ENCODE measurements around the gene CYP4F8.

Gene CYP4F8

GRCh38 chr19:15616627-15617270 lies 1.7 kb downstream of the CYP4F8 start:
- no peak for TF ChIP-seq CTCF (conservative IDR thresholded peaks at IDR 0.05; ENCODE audit: low read length)
- no peak overlapping the region for H3K4me3 ChIP-seq (ENCODE audit: low read length)
- no peak for DNase-seq (ENCODE audit: low read depth)

DNA sequence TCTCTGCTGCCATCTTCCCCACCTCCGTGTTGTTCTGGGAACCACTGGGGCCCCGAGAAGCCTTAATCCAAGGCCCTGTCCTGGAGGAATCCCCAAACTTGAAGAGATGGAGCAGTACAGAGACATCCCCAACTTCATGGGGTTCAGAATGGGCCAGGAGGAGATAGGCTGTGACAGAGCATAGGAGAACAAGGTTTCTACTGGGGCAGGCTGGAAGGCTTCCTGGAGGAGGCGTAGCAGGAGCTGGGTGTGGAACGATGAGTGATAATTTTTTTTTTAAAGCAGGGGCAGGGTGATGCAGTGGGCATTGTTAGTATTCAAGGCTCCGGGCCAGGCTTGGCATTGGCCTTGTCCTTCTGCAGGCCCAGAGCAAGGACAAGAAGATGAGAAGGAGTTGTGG lies 3.3 kb downstream of the CYP4F8 start:
- DNase-seq (ENCODE audit: low read depth): no peak
- no peak overlapping the region for H3K4me3 ChIP-seq (ENCODE audit: low read length)
- no peak for TF ChIP-seq CTCF (conservative IDR thresholded peaks at IDR 0.05; ENCODE audit: low read length)

GRCh38 chr19:15621801-15622200 lies 6.8 kb downstream of the CYP4F8 start:
- H3K4me3 ChIP-seq (ENCODE audit: low read length): no peak overlapping the region
- no peak for TF ChIP-seq CTCF (conservative IDR thresholded peaks at IDR 0.05; ENCODE audit: low read length)
- DNase-seq (ENCODE audit: low read depth): no peak

DNA sequence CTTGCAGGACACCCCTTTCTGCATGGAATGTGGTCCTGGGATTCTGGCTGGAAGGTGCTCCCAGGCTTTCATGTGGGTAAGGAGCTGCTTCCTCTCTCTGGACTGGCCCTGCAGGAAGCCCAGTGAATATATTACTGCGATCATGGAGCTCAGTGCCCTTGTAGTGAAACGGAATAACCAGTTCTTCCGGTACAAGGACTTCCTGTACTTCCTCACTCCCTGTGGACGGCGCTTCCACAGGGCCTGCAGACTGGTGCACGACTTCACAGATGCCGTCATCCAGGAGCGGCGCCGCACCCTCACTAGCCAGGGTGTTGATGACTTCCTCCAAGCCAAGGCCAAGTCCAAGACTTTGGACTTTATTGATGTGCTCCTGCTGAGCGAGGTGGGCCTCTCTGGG lies 8.0 kb downstream of the CYP4F8 start:
- no peak for TF ChIP-seq CTCF (conservative IDR thresholded peaks at IDR 0.05; ENCODE audit: low read length)
- DNase-seq (ENCODE audit: low read depth): no peak
- no peak overlapping the region for H3K4me3 ChIP-seq (ENCODE audit: low read length)

GRCh38 chr19:15623711-15624318 lies 8.8 kb downstream of the CYP4F8 start:
- TF ChIP-seq CTCF (conservative IDR thresholded peaks at IDR 0.05; ENCODE audit: low read length): no peak
- DNase-seq (ENCODE audit: low read depth): no peak
- no peak overlapping the region for H3K4me3 ChIP-seq (ENCODE audit: low read length)

DNA sequence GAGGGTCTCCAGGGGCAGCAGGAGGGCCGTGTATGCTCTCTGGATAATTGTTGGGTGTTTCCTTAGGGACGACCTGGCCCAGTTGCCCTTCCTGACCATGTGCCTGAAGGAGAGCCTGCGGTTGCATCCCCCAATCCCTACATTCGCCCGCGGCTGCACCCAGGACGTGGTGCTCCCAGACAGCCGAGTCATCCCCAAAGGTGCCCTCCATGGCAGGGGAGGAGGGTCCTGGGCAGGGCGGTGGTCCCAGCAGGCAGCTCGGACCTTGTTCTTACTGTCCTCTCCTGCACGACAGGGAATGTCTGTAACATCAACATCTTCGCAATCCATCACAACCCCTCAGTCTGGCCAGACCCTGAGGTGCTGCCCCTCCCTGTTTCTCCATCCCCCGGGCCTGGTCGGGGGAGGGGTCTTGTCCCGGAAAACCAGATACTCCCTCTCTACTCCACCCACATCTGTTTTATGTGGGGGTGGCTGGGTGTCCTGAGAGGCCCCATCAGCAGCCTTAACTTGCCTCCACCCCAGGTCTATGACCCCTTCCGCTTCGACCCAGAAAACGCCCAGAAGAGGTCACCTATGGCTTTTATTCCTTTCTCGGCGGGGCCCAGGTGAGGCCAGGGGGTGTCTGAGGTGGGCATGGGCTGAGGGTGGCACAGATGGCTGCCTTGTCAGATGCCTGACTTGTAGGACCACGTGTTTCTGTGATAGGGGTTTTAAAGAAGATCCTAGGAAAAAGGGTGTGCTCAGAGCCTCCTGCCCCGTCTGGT lies 13.4 kb downstream of the CYP4F8 start:
- H3K4me3 ChIP-seq (ENCODE audit: low read length): no peak overlapping the region
- DNase-seq (ENCODE audit: low read depth): no peak
- TF ChIP-seq CTCF (conservative IDR thresholded peaks at IDR 0.05; ENCODE audit: low read length): no peak
